Cardiac septum (tissue), 1 donor: ENCODE results near the gene ESRRA. TPM values are rescaled to one million over a fixed set of nuclear protein-coding genes. Genes with fewer than 3 reads are reported as not detected.
"Not testable (repeated sequence)": the region's sequence is repeated elsewhere in the genome, so short reads cannot be mapped to it uniquely, and the experiment has no call there.

Experiments used
- DNase-seq: peaks from one replicate; pipeline ENCODE4 v3.0.0-alpha.2; 2020; ENCODE audit warnings: low spot score
- intact Hi-C: fragments of 100-400 bp; cut with DNase I; formaldehyde crosslinking; loops from one replicate; pipeline ENCODE4 v1.14.0; 2022
- total RNA-seq: library from RNA; stranded (reverse); fragmentation: NEBNext Ultra II Directional; extraction: Animal tissue kit (Norgen Biotek cat#: 25700); gene quantifications from one replicate; pipeline ENCODE4 v1.2.1, GENCODE V29; 2021
- donor health status: DM: no; HTN: no; CAD: no.

The ESRRA gene
- total RNA-seq, 1 donor from 2014 or later, result 116 TPM

GRCh38 chr11:64304316-64305072 is 830 bp upstream of the ESRRA start:
- peak; percentile 96 for DNase-seq
- intact Hi-C loops, result loop anchor here (2.0 to 5.0 kb wide), 3 partner anchors 20 to 52 kb away; partner anchors contain the start of genes BAD, GPR137 and PLCB3

DNA sequence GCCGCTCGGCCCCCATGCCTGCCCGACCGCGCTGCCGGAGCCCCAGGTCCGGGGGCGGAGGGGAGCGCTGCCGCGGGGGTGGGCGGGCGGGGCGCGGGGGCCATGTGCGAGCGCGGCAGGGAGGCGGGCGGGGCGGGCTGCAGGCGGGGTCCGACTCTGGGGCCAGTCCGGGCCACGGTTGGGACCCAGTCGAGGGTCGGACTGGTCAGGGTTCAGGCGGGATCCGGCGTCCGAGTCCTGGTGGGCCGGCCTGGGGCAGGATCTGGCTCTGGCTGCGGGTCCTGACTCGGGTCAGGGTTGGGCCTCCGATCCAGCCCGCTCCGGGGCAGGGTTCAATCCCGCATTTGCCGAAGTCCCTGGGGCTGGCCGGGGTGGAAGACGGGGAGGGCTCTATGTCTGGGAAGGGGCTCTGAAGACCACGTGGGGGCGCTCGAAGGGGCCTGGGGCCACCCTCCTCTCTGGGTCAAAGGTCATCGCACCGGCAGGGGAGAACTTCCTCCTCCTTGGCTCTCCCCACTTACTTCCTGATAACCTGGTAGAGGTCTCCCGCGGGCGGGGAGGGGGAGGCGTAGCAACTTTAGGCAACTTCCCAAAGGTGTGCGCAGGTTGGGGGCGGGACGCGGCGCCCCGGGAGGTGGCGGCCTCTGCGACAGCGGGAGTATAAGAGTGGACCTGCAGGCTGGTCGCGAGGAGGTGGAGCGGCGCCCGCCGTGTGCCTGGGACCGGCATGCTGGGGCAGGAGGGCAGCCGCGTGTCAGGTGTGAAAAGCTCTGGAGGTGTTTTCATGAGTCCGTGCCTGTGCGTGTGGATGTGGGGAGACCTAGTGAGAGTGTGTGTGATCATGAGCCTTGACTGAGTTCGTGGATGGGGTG is 603 bp downstream of the ESRRA start:
- peak; percentile 93 for DNase-seq
- intact Hi-C loops, result loop anchor here (2.0 kb wide), 1 partner anchor 21 kb away; the partner anchor contains the start of genes BAD and GPR137

DNA sequence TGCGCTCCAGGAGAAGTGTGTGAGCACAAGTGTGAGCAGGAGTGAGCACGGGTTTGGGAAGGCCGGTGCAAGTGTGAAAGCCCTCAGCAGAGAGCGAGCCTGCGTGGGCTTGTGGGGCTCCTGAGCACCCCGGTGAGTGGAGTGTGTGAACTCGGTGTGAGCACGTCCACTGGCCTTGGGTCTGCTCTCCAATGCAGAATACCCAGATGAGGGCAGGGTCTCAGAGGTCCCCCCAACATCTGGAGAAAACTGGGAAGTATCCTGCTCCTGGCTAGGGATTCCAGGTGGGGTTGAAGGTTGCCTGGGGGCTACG is 1.2 kb downstream of the ESRRA start:
- intact Hi-C loops, result no loop called here

GRCh38 chr11:64306876-64307622 is 1.7 kb downstream of the ESRRA start:
- intact Hi-C loops, result no loop called here
- no peak for DNase-seq

More for the DNA sequence above, 1.2 kb downstream of the ESRRA start:
- no peak for DNase-seq

GRCh38 chr11:64307795-64308194 is 2.5 kb downstream of the ESRRA start:
- intact Hi-C loops, DNase-seq: not testable (repeated sequence)

DNA sequence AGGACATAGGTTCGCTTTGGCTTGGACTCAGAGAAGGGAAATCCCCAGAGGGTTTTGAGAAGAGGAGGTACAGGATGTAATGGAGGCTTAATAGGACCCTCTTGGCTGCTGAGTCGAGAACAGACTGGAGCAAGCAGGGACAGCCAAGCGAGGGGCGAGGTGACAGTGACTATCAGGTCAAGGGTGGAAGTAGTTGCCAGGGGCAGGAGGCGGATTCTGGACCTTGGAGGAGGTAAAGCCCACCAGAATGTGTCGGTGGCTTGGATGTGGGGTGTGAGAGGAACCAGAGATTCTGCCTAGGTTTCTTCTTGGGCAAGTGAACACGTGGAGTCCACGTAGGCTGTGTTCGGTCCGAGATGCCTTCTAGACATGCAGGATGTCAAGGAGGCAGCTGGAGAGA is 7.6 kb downstream of the ESRRA start:
- intact Hi-C loops, result no loop called here
- no peak for DNase-seq

DNA sequence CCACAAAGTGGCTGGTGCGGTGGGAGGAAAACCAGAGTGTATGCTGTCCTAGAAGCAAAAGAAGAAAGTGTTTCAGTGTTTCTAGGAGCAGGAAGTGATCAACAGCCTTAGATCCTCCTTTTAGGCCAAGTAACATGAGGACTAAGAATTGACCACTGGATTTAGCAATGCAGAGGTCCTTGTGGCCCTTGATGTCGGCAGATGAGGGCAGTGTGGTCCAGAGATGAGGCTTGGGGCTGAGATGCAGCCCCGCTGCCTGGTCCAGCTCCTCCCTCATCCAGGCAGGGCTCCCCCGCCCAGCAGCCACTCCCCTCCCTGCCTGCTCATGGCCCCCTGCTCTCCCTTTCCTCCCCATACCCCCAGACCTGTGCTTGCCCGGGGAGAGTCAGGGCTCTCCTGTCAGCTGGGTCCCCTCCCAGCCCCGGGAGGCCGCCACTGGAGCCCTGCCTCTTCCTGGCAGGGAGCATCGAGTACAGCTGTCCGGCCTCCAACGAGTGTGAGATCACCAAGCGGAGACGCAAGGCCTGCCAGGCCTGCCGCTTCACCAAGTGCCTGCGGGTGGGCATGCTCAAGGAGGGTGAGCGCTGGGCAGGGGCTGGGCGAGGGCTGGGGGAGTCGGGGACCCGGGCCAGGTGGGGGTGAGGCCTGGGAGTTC is 8.3 kb downstream of the ESRRA start:
- intact Hi-C loops, result no loop called here
- peak; percentile 81 for DNase-seq

GRCh38 chr11:64314146-64314804 is 9.0 kb downstream of the ESRRA start:
- intact Hi-C loops, result no loop called here
- no peak for DNase-seq

GRCh38 chr11:64314805-64315561 is 9.7 kb downstream of the ESRRA start:
- intact Hi-C loops, result no loop called here
- DNase-seq, result no peak

GRCh38 chr11:64315667-64316526 is 10.6 kb downstream of the ESRRA start:
- DNase-seq, intact Hi-C loops: not testable (repeated sequence)

DNA sequence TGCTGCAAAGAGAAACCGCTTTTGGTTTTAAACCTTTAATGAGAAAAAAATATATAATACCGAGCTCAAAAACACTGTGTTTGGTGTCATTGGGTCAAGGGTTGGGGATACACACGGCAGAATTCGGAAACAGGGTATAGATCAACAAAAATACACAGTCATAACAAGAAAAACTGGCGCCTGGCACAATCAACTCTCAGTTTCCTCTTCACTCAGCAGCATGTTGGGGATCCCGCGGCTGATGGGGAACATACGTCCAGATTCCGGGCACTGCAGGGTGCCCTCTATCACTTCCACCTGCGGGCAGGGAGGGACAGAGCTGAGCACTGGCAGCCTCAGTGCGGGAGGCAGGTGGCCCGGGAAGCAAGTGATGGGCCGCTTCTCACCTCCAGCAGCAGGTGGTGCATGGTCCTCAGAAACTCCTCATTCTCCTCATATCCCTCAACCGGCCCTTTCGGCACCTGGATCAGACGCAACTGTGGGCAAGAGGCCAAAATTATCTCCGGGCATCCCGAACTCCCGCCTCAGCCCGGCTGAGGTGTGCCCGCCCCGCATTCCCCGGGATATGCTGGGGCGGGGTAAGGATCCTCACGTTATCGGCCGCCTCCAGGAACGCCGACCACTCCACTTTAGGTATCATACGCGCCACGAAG is 11.5 kb downstream of the ESRRA start:
- intact Hi-C loops, result no loop called here
- no peak for DNase-seq

DNA sequence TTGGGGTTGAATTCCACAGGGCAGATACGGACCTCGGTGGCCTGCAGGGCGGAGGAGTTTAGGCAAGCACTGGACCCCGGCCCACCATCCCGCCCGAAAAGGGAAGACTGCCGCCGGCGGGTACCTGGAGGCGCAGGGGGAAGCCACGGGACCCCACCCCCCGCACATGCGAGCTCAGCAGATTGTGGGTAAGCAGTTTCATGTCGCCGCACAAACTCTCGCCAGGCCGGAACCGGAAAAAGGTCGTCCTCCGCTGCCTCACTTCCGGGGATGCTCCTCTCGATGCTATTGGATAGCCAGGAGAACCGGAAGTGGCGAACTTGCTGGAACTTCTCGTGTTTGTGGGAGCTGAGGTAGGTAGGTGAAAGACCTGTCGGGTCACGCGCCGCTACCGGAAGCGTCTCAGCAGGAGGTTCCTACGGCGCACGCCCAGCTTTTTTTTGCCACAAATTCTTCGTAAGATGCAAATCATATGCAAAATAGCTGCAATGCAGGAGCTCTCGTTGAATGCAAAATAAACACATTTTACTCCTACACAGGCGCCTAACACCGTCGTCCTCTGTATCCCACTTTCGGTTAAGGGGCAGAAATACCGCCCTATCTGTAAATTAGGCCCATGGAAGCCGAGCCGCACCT is 12.1 kb downstream of the ESRRA start, which contains the start of gene TRMT112:
TRMT112 (minus strand) TSS at position 235 of the 636 bp plus-strand sequence; CDS start at position 202, 33 bp downstream.
- intact Hi-C loops, result no loop called here

GRCh38 chr11:64317961-64318765 is 12.8 kb downstream of the ESRRA start, which contains the start of gene PRDX5:
Gene PRDX5, plus strand, starts transcription at chr11:64318121. Its CDS starts 95 bp downstream, at chr11:64318216.
- DNase-seq, result peak; percentile 99
- intact Hi-C loops, result loop anchor here (2.0 kb wide), 2 partner anchors 25 to 41 kb away; partner anchors contain the start of gene RPS6KA4

More for the DNA sequence above, 12.1 kb downstream of the ESRRA start, which contains the start of gene TRMT112:
- DNase-seq, result peak; percentile 97

DNA sequence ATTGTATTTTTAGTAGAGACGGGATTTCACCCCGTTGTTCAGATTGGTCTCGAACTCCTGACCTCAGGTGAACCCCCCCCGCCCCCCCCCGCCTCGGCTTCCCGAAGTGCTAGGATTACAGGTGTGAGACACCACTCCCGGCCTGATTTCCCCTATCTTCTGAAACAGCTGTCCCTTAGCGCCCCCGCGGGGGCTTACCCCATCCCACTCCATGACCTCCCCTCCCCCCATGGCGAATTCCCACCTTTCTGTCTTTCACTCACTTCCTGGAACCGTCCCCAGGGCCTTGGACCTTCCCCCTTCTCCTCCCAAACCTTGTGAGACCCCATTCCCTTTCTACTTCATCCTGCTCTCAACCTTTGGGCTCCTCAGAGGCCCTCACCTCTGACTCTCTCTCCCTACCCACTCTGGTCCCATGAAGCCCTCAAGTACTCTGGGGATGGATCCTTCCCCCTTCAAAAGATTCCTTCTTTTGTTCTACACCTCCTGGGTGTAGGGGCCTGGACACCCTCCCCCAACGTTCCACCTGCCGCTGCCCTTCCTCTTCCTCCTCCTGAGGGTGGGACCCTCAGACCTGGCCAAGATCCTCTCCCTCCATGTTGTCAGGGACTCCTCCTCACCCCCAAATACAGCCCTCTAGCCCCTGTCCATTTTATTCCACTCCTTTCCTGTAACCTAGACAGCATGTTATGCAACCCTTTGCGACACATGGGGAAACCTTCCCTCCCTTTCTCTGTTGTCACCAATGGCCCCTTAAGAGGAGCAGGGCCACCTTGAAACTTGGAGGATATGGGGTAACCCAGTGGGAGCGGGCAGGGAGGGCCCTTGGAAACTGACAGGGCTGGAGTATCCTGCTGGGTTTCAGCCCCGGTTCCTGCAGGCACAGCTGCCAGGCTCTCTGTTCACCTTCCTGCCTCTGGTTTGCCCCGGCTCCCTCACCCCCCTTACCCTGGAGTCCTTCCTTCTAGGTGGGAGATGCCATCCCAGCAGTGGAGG is 13.7 kb downstream of the ESRRA start:
- DNase-seq, result no peak
- intact Hi-C loops, result loop anchor here (2.0 kb wide), 2 partner anchors 24 to 40 kb away; partner anchors contain the start of gene RPS6KA4
